Tibial nerve (tissue), 4 donors: Measurements from ENCODE around the gene PGLYRP4. TPM values are rescaled to one million over a fixed set of nuclear protein-coding genes. Genes with fewer than 3 reads are reported as not detected.
A peak's percentile ranks its signal among the peaks of the same experiment; 100 is the strongest.
"Not testable (repeated sequence)": the region's sequence is repeated elsewhere in the genome, so short reads cannot be mapped to it uniquely, and the experiment has no call there.

Source experiments
- DNase-seq, 2 donors: peaks; one replicate each; pipeline ENCODE4 v3.0.0-alpha.2; 2019; ENCODE audit warnings: low spot score in 2 of 2
- H3K27ac ChIP-seq, 4 donors: fragments of 200-600 bp; sonication (generic) in 3 of 4; one replicate each; pipeline ENCODE4 v1.5.1; 2017 to 2019; ENCODE audit warnings: mild to moderate bottlenecking in 1 of 4
- H3K27me3 ChIP-seq, 2 donors: fragments of 200-600 bp; sonication (generic) in 1 of 2; one replicate each; pipeline versions ENCODE4 v1.5.1 to v1.6.0; 2017 to 2019
- H3K36me3 ChIP-seq, 3 donors: fragments of 200-600 bp; sonication (generic); one replicate each; pipeline ENCODE4 v1.5.1; 2018 to 2019
- H3K4me1 ChIP-seq, 4 donors: fragments of 200-600 bp; sonication (generic) in 3 of 4; one replicate each; pipeline ENCODE4 v1.5.1; 2017 to 2019
- H3K4me3 ChIP-seq, 4 donors: fragments of 200-600 bp; sonication (generic) in 3 of 4; one replicate each; pipeline ENCODE4 v1.5.1; 2017 to 2019; ENCODE audit warnings: mild to moderate bottlenecking in 1 of 4, moderate library complexity in 1 of 4
- H3K9me3 ChIP-seq, 4 donors: fragments of 200-600 bp; sonication (generic) in 3 of 4; one replicate each; pipeline ENCODE4 v1.5.1; 2017 to 2019
- CTCF ChIP-seq, 5 experiments: fragments of 200-600 bp in 3 of 5; fragments of 450-650 bp in 2 of 5; sonication (generic) in 3 of 5; IDR thresholded peaks; one replicate each; pipeline ENCODE4 v1.5.1; 2016 to 2019; ENCODE audit warnings: antibody characterized with exemption in 5 of 5, mild to moderate bottlenecking in 3 of 5, moderate library complexity in 2 of 5
- EP300 ChIP-seq, 2 donors: sonication (generic); formaldehyde crosslinking; IDR thresholded peaks; one replicate each; pipeline ENCODE4 v1.6.1; 2017; ENCODE audit warnings: antibody characterized with exemption in 2 of 2, mild to moderate bottlenecking in 1 of 2
- POLR2A ChIP-seq, 2 donors: fragments of 450-650 bp; IDR thresholded peaks; one replicate each; pipeline ENCODE4 v1.6.1; 2017; ENCODE audit warnings: antibody characterized with exemption in 2 of 2, mild to moderate bottlenecking in 2 of 2, moderate library complexity in 2 of 2
- WGBS, 2 donors: methylation state at CpG; one replicate each; pipeline ENCODE4 v1.1.5; 2018; 5-methylcytosine and 5-hydroxymethylcytosine counted together
- total RNA-seq, 4 donors: library from RNA; depleted of rRNA; stranded (reverse); fragments of >200 nt; gene quantifications; one replicate each; pipeline ENCODE4 v1.1.0, GENCODE V29; 2016

PGLYRP4 gene
- total RNA-seq, 4 donors from 2014 or later, result not detected

- DNase-seq, result no peak
- Histone ChIP-seq H3K4me3 (no peak overlapping the region), H3K36me3 (no peaks in the 10 kb centered on the region), H3K4me1 (no peaks in the 10 kb centered on the region), H3K9me3 (no peaks in the 10 kb centered on the region), H3K27me3 (peaks cover 0 to 74% of the 10 kb centered on the region in 2 donors), H3K27ac (no peak overlapping the region)
- TF ChIP-seq POLR2A (IDR thresholded peaks at IDR 0.05) (no peak), CTCF (IDR thresholded peaks at IDR 0.05) (no peak), EP300 (IDR thresholded peaks at IDR 0.05) (no peak)
- WGBS, 2 donors, result 73 to 79% methylated on average over 7 of the region's 7 CpGs
Observed at GRCh38 chr1:153347856-153348255, 785 bp downstream of the PGLYRP4 start.

GRCh38 chr1:153347049-153347448, 1.6 kb downstream of the PGLYRP4 start:
- 68 to 75% methylated on average over 14 of the region's 14 CpGs for WGBS, 2 donors
- not testable (repeated sequence) for H3K27ac ChIP-seq, H3K4me1 ChIP-seq, H3K36me3 ChIP-seq, H3K9me3 ChIP-seq, H3K4me3 ChIP-seq, DNase-seq
- peaks cover 0 to 75% of the 10 kb centered on the region in 2 donors for H3K27me3 ChIP-seq

- TF ChIP-seq EP300 (IDR thresholded peaks at IDR 0.05), result no peak
- TF ChIP-seq POLR2A (IDR thresholded peaks at IDR 0.05), result no peak
- TF ChIP-seq CTCF (IDR thresholded peaks at IDR 0.05), result no peak
- H3K9me3 ChIP-seq, result no peaks in the 10 kb centered on the region
- H3K4me1 ChIP-seq, result no peaks in the 10 kb centered on the region
- H3K27ac ChIP-seq, result no peak overlapping the region
- DNase-seq, result no peak
- WGBS, 2 donors, result 59 to 64% methylated on average over 6 of the region's 6 CpGs
- H3K4me3 ChIP-seq, result no peak overlapping the region
- peaks cover 0 to 67% of the 10 kb centered on the region in 2 donors for H3K27me3 ChIP-seq
- H3K36me3 ChIP-seq, result no peaks in the 10 kb centered on the region
Observed at GRCh38 chr1:153346077-153346723, 2.4 kb downstream of the PGLYRP4 start.

GRCh38 chr1:153345187-153346076, 3.2 kb downstream of the PGLYRP4 start:
- no peaks in the 10 kb centered on the region for H3K4me1 ChIP-seq
- TF ChIP-seq POLR2A (IDR thresholded peaks at IDR 0.05) (no peak), EP300 (IDR thresholded peaks at IDR 0.05) (no peak), CTCF (IDR thresholded peaks at IDR 0.05) (no peak)
- 76 to 77% methylated on average over 14 of the region's 14 CpGs for WGBS, 2 donors
- H3K27me3 ChIP-seq, result peaks cover 0 to 65% of the 10 kb centered on the region in 2 donors
- no peak overlapping the region for H3K4me3 ChIP-seq
- no peak for DNase-seq
- H3K9me3 ChIP-seq, result no peaks in the 10 kb centered on the region
- no peak overlapping the region for H3K27ac ChIP-seq
- H3K36me3 ChIP-seq, result no peaks in the 10 kb centered on the region

GRCh38 chr1:153344718-153345025, 4.0 kb downstream of the PGLYRP4 start:
- Histone ChIP-seq H3K27me3 (peaks cover 0 to 58% of the 10 kb centered on the region in 2 donors), H3K36me3 (no peaks in the 10 kb centered on the region), H3K4me3 (no peak overlapping the region), H3K27ac (no peak overlapping the region), H3K9me3 (no peaks in the 10 kb centered on the region), H3K4me1 (no peaks in the 10 kb centered on the region)
- TF ChIP-seq CTCF (IDR thresholded peaks at IDR 0.05) (no peak), EP300 (IDR thresholded peaks at IDR 0.05) (no peak), POLR2A (IDR thresholded peaks at IDR 0.05) (no peak)
- 38 to 41% methylated on average over 3 of the region's 3 CpGs for WGBS, 2 donors
- DNase-seq, result peak in 1 of 2 donors; percentile 3
